Stimulated activated CD4-positive, alpha-beta T cell treated with anti-CD3 and anti-CD28 coated beads, Interleukin-1b, Interleukin-23, amount 100 ng/mL, for 24 hours (primary cell): ENCODE data around the gene NBDY.
"Not testable (repeated sequence)": the region's sequence is repeated elsewhere in the genome, so short reads cannot be mapped to it uniquely, and the experiment has no call there.

Experiments
- DNase-seq, 4 experiments: peaks; one replicate each; pipeline ENCODE4 v3.0.0-alpha.2; 2020; ENCODE audit warnings: low read depth in 4 of 4, low spot score in 1 of 4

The NBDY gene

GRCh38 chrX:56729152-56729850 is at the start of gene NBDY:
TSS of gene NBDY (plus strand) at chrX:56729243. CDS start at chrX:56729354, 111 bp downstream.
- peak in 2 of 4 experiments; percentile 3 to 22 for DNase-seq

GRCh38 chrX:56704530-56704929 is 24.5 kb upstream of the NBDY start:
- not testable (repeated sequence) for DNase-seq

DNA sequence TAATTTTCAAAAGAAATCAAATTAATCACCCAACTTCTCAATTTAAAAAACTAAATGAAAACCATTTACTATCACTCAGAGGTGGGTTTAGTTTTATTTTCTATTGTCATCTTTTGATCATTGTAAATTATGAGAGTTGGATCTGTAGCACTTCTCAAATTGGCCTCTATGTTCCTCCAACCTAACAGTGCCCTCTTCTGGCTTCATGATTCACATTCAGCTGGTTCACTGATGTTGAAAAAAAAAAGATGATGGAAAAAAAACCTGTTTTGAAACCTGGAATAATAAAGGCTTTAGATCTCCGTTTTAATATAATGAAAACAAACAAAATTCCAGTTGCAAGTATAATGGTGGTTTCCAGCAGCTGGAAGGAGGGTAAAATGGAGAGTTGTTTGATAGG is 2.4 kb upstream of the NBDY start:
- no peak for DNase-seq

DNA sequence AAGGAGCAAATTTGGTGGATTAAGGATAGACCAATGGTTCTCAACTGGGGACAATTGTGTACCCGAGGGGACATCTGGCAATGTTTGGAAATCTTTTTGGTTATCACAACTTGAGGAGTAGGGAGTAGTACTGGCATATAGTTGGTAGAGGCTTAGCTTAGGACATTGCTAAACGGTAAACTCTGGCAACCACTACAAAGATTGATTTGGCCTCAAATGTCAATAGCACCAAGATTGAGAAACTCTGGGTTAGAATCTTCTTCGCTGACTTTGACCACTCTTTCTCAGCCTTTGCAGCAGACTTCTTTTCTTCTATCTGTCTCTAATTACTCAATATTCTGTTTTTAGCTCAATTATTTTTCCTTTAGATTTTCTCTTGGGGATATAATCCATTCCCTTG is 1.5 kb upstream of the NBDY start:
- no peak for DNase-seq

GRCh38 chrX:56728321-56728720 is 722 bp upstream of the NBDY start:
- no peak for DNase-seq

DNA sequence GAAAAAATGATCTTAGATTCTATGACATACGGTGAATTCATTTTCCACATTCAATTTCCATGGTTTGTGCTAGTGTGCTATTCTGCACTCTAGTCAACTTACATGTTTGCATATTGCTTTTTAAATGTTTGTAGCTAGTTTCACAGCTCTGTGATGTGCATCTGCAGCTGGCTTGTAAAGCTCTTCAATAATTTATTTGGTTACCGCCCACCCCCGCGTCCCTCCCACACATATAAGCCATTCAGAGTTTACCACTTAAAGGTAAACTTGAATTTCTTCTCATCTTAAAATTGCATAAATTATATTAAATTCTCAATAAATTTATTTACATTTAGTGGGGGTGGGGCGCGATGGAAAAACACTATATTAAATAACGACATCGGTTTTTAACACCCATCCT is 291 bp upstream of the NBDY start:
- no peak for DNase-seq

DNA sequence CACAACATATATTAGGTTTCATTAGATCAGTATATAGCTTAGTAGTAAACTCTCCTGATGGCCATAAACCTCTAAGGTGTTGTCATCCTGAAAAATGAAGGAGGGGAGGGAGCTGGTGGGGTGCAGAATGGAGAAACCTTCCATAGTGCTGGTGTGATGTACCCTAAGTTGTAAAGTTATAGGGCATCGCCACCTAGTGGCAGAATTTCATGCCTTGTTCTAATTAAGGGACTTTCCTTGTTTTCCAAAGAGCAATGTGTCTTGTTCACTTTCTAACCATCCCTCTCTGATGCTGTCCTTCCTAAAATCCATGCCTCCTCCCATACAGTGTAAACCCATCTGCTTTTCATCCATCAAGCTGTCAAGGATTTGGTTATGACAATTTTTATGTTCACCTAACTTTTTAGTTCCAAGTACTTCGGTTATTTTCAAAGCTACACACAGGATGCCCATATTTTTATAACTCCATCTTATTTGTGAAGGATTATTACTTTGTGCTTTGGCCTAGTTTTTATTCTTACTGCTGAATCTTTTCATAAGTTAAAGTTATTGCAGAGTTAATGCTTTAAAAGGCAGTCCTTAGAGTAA is 4.5 kb downstream of the NBDY start:
- DNase-seq = peak in 3 of 4 experiments; percentile 13 to 39 (median 28)

- DNase-seq = no peak
Measured at GRCh38 chrX:56736219-56736618, 7.2 kb downstream of the NBDY start.

GRCh38 chrX:56738670-56739069 is 9.6 kb downstream of the NBDY start:
- no peak for DNase-seq

- no peak for DNase-seq
Measured at GRCh38 chrX:56744996-56745395, 16.0 kb downstream of the NBDY start.

GRCh38 chrX:56746996-56747395 is 18.0 kb downstream of the NBDY start:
- no peak for DNase-seq

- no peak for DNase-seq
Measured at GRCh38 chrX:56751071-56751470, 22.0 kb downstream of the NBDY start.

DNA sequence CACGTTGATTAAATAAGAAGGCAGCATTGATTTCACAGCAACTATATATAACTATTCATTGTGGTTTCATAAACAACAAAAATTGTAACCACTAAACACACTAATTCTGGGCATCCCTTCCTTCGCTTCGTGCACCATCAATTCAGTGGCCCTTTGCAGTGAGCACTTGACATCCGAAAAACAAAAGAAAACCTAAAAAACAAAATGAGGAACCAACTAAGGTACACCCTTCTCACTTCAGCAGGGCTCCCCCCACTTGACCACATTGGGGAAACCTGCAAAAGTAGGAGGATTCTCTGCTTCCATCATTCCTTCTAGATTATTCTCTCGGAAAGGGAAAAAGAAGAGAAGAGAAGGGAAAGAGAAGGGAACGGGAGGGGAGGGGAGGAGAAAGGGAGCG is 28.3 kb downstream of the NBDY start:
- DNase-seq = no peak

GRCh38 chrX:56758456-56758855 is 29.4 kb downstream of the NBDY start:
- no peak for DNase-seq

DNA sequence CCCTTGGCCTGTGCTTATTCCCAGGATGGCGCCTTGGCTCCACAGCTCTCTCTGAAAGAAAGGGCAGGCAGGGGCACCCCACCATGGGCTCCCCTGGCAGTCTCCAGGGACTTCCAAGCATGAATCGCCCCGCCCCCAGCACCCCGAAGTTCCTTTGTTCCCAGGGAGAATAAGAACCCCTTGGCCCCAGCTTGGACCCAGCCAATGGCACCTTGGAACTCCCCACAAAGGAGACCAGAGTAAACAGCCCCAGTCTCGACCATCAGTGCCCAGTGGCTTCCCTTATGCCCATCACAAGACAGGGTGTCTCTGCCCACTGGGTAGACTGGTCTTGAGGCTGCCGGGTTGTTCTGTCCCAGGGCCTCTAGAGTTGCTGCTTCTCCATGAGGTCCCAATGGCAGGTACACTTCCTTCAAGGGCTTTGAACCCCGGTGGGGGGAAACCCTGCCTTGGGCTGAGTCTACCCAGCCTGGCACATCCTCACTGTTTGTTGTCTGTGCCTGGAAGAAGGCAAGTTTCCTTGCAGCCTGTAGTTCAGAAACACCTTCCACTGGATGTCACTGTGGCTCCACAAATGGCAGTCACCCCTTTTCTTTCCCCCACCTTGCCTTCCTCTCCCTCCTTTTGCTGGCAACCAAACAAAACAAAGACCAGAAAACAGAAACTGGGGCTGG is 30.8 kb downstream of the NBDY start:
- no peak for DNase-seq

GRCh38 chrX:56760410-56761124 is 31.5 kb downstream of the NBDY start:
- DNase-seq = not testable (repeated sequence)

GRCh38 chrX:56761167-56761566 is 32.1 kb downstream of the NBDY start:
- DNase-seq = no peak

DNA sequence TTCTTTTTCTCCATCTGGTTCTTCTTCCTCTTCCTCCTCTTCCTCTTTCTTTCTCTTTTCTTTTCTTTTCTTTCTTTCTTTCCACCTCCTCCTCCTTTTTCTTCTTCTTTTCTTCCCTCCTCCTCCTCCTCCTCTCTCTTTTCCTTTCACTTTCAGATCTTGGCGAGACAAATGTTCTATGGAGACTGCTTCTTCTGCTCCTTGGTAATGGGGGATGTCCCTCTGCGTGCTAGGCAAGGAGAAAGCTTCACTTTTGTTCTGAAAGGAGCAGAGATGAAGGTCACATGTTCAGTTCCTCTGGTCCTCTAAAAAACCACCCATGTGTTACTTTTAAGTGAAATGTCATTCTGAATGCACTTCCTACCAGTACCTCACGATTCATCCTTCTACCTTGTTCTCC is 33.2 kb downstream of the NBDY start:
- DNase-seq = no peak

- DNase-seq = no peak
Measured at GRCh38 chrX:56762707-56763555, 33.9 kb downstream of the NBDY start.

DNA sequence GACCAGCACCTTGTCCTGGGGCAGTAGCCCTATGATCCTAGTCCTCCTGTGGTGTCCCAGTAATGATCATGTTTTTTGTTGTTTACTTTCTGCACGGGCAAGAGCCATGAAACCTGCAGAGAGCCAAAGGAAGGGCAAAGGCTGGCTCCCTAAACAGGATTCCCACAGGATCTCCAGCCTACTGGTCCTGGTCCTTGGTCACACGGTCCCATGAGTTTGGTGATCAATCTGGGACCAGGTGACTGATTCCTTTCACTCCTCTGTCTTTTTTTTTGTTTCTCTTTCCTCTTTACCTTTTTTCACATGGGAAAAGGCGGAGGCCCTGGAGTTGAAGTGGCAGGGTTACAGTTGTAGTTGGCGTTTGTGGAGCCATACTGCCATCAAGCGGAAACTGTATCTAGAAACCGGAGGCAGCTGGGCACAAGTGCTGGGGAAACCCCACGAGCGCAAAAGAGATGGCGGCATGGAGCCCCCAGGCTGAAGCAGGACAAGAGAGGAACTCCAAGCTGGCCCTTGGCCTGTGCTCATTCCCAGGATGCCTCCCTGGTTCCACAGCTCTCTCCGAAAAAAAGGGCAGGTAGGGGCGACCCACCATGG is 34.6 kb downstream of the NBDY start:
- no peak for DNase-seq
